NCI-H1105 (cell line): ENCODE data around the gene UROC1.
A peak's percentile ranks its signal among the peaks of the same experiment; 100 is the strongest.

Experiments used
- DNase-seq: peaks from one replicate; lab custom pipeline; 2025; lab: John Stamatoyannopoulos, UW

UROC1 gene

DNA sequence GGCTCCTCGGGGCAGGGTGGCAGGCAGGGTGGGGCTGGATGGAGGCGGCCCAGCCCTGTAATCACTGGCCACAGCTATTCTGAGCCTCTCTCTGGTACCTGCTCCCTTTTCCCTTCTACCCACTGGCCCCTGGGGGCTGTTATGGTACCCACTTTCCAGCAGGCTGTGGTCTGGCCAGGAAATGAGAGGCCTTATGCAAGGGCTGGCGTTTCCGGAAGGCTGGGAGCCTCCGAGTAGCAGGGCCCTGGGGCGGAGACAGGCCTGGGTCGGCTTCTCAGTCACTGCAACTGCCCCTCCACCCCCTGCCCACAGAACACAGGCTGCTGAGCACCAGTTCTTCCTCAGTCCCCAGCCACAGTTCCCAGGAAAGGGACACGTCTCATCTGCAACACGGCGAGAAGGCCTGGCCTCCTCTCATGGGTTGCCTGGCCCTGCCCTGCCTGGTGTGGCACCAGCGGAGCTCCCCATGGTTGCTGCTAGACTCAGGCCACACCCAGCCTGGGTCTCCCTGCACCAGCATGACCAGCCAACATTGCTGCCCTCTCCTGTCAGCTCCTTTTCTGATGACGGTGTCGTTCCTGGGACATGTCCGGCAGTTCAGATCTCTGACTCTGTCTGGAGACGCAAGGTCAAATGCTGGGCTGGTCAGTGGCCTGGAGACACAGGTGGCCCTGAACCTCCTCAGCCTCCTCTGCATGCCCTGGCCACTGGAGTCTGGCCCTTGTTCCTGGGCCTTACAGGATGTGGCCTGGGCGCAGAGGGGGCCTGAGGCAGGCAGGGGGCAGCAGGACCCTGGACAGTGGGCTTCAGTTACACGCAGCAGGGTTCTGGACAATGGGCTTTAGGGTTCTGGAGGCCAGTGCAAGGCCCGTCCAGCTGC is 12.8 kb upstream of the UROC1 start:
- DNase-seq = no peak

DNA sequence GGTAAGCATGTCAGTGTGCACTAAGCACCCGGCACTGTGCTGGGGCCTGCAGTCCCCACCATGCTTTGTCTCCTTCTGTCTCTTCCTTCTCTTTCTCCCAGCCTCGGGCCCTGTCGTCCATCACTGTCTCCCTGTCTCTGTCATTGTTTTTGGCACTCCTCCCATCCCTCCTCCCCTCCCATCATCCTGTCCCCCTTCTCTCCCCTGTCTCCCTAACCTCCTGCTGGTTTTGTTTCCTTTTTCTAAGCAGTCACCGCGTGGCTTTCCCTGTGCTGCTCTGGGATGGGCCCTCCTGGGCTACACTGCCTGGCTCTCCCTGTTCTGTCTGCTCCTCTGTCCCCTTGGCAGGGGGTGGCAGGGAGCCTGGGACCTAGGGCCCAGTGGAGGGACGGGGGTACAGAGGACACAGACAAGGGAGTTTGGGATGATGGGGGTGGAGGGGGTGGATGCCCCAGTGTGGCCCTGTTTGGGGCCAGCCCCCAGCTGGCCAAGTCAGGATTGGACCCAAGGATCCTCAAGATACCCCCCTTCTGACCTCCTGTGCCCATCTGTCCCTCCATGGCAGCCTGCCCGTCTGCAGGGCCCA is 12.1 kb upstream of the UROC1 start:
- no peak for DNase-seq

DNA sequence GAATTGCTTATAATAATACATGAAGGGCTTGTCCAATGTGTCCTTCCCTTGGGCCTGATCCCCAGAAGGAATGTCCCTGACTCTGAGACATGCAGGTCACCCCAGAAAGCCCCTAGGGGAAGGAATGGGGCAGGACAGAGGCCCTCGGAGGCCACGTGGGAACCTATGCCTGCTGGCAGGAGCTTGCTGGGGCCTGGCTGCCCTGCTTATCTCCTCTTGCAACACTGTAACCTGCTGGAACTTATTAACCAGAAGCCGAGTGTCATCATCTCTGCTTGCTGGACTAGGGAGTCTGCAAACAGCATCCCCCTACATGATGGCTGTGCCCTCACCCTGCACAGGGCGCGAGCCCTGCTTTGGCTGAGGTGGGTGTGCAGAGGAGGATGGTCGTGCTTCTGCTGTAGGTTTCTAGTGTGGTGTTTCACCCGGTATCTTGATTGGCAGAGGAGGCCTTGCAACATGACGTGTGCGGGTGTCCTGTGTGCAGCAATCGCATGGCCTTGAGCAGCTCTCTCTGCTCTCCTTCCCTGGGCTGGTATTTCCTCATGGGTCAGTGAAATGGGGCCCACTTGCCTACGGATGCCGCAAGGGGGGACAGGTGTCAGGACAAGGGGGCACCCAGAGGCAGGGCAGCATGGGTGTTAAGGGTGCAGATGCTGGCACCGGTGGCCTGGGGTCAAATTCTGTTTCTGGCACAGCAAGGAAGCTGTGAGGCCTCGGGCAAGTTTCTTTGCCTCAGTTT is 11.4 kb upstream of the UROC1 start:
- no peak for DNase-seq

DNA sequence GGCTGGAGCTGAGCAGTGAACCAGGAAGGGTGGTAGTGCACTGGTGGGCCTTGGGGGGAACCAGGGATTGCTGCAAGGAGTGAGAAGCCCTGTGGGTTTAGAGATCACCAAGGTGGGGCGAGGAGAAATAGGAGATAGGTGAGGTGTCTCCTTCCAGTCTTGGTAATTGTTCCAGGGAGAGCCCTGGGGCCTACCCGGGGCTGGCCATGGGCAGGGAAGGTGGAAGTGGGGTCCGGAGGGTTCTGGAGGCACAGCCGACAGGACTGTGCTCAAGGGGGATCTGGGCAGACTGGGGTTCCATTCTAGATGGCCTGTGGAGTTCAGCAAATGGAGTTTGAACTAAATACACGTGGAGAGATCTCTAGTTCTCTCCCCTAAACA is 10.8 kb upstream of the UROC1 start:
- no peak for DNase-seq

DNA sequence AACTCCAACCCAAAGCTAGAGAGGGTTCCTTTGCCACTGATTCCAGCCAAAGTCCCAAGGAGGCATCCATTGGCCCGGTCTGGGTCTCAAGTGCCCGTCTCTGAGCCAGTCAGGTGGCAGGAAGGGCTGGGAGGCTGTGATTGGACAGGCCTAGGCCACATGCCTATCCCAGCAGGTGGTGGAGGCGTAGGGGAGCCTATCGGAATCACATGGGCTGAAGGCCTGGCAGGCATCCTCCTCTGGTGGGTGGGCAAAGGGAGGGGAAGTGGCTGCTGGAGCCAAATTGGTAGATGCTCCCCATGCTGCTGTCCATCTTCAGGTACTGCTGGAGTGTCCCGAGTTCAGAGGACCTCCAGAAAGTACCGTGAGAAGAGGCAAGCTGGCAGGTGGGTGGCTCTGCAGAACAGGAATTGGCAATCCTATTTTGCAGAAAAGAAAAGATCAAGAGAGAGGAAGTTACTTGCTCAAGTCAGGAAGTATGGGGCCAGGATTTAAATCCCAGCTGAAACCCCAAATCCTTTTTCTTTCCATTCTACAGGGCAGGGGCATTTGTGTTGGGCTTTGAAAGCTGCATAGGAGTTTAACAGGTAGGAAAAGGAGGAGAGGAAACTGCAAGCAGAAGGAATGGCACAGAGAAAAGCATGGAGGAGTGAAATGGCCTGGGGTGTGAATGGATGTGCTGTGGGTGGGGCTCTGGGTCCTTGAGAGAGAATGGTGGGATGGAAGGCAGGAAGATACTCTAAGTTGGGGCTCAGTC is 10.1 kb upstream of the UROC1 start:
- no peak for DNase-seq

DNA sequence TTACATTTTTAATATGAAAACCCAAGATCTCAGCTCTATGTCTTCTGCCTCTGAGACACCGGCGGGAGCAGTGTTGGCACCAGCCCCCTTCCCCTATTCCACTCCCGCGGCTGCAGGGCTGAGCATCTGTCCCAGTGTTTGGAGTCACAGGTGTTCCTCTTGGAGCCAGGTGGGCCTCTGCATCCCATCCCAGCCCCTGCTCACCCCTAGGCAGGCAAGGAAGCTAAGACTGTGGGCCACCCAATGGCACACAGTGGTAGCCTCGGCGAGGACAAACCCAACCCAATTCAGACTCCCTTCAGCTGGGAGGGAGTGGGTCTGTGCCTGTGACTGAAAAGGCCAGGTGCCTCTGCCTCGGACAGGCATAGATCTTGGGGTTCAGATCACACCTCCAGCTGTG is 9.4 kb upstream of the UROC1 start:
- no peak for DNase-seq

DNA sequence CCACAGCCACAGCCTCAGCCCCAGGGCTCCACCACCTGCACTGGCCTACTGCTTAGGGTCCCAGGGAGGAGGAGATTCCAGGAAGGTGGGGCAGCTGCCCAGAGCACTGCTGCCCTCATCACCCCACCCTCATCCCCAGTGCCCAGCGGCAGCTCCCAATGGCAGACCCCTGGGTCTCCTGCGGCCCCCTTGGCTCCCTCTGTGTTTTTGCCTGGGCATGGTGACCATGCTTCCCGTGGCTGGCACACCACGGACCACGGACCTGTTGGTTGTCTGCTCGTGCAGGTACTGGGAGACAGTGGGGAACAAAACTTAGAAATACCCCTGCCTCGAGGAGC is 9.1 kb upstream of the UROC1 start:
- DNase-seq = no peak

DNA sequence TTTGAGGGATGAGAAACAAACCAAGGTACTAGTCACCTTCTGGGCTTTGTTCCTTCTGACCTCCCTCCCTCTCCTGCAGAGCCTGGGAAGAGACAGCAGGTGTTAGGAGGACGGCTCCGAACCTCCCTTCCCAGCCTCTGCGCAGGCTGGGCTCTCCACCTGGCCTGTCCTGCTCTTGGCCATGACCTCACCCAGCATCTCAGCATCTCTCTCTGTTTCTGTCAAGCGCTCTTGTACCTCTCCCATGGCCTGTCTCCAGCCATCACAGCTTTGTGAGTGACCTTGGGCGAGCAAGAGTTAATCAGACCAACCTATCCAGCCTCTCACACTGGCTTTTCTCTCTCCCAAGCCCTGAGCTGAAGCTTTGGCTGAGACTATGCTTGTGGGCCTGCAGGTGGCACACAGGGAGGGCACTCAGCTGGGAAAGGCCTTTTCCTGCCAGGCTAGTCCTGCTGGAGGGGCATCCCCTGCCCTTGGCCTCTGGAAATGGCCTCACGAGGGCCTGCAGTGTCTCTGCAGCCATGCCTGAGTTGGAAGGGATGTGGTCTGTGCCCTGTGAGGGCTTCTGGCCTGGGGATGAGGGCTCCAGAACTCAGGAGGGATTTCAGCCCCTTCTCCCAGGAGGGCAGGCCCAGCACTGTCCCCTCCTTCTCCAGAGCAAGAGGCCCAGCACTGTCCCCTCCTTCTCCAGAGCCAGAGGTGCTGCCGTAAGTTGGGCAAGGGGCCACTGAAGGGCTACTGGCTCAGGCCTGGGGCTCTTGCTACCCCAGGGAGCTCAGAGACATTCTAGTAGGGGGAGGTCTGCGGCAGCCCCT is 8.5 kb upstream of the UROC1 start:
- no peak for DNase-seq

DNA sequence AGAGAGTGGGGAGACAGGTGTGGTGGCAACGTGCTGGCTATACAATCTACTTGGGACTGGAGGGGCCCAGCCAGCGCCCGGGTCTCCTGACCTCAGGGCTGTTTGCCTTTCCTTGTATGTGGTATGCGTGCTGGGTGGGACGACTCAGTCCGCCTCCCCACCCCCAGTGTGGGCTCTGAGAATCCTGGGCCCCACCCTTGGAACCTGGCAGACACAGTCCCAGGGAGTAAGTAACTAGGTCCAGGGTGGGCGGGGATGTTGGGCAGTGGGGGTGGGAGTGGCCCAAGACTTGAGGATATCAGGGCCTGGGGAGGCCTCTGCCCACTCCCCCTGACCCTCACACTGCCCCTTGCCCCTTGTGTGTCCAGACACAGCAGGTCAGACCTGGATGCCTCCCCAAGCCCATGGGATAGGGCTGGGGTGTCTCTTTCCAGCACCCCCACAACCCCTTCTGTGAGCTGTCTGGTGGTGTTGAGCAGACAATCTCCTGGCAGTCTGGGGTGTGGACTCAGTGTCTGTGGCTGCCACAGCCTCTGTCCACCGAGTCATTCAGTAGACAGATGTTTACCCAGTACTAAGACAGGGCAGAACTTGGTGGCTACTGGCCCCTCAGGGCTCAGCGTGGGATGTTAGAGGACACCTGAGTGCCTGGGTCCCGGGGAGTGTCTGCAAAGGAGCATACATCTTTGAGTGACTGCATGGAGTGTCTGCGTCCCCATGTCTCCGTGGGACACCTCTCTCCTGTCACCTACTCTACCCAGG is 7.7 kb upstream of the UROC1 start:
- DNase-seq = no peak

DNA sequence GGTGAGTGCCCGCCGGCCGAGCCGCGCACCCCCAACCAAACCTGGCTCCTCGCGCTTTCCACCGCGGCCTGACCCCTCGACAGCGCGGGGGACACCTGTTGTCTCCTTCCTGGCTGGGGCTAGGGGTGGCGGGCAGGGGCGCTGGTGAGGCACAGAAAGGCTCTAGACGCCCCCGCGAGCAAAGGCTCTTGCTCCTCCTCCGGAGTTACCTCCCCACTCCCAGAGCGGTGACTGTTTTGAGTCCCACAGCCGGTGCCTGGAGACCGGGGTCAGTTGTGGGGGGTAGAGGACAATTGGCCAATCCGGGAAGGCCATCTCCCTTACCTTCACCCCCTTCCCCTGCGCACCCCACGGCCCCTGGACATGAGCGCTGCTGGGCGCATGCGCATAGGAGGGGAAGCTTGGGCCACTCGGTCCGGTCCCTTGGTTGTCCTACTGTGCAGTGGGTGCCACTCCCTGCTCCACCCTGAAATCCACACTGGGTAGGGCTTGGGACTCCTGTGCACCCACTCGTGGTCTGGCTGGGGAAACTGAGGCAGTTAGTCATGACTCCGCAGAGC is 6.9 kb upstream of the UROC1 start:
- peak; percentile 58 for DNase-seq

DNA sequence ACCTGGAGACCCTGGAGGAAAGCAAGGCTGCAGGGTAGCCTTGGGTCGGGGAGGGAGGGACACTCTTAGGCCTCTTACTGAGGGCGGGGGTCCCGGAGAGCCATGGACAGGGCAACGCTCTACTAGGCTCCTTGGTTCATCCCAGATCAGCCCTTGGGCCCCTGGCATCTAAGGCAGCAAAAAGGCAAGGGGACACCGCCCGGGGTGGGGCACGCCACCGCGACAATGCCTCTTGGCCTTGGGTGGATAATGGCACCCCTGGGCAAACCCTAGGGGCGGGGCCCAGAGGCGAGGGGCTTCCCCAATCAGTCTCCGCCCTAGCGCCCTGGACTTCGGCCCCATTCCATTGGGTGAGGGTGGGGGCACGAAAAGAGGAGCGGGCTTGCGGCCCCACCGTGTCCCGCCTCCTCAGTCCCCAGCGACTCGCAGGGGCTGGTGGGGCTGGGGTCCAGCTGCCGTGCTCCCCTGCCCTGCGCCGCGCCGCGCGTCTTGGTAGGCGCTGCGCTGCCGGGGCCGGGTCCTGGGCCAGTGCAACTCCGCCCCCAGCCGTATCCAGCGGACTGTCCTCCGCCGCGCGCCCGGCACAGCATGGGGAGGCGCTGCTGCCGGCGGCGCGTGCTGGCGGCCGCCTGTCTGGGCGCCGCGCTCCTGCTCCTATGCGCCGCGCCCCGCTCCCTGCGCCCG is 6.3 kb upstream of the UROC1 start, which contains the start of gene CHST13:
TSS of gene CHST13 (plus strand) at position 411 of the 684 bp plus-strand sequence. CDS start at position 589, 178 bp downstream.
- DNase-seq = peak; percentile 58

DNA sequence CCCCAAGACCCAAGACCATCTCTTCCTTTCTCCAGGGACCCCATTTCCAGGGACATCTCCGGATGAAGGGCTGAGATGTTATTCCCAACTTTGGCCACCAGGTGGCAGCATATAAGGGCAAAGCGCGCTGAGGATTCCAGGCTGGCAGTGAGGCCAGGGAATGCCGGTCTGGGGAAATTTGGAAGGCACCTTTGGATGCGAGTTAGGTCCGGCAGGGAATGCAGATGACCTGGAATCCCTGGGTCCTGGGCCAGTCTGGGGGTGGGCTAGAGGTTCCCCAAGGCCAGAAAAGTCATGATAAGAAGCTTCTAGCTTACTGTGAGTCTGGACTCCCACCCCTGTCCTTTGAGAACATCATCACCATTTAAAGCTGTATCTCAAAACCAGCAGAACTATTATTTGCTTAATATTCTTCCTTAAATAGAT is 4.8 kb upstream of the UROC1 start:
- peak; percentile 68 for DNase-seq

DNA sequence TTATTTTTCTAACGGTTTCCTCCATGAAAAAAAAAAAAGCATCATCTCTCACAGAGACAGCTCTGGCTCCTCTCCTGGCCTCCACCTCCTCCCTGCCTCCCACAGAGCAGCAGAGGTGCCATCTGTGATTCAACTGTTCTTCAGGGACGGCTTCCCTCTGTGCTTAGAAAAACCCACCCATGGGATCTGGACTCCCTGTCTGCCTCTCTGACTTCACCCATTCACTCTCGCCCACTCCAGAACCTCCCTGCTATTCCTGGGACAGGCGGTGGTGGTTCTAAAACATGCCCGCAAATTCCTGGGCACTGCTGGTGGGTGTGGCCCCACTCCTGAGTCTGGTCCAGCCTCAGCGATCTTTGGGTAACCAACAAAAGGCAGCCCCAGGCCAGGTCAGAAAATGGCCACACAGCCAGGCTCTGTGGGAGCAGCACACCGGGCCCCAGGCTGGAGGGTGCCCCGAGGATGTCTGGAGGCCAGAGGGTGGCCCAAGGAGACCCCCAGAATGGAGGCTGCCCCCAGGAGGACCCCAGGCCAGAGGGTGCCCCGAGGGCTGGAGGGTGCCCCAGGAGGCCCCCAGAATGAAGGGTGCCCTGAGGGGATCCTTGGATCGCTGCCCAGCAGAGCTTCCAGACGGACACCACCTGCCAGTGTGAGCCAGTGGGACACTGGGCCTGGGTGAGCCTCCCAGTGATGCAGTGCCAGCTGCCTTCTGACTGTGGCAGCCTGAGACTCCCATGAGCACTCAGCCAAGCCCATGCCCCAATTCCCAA is 3.7 kb upstream of the UROC1 start:
- DNase-seq = no peak

DNA sequence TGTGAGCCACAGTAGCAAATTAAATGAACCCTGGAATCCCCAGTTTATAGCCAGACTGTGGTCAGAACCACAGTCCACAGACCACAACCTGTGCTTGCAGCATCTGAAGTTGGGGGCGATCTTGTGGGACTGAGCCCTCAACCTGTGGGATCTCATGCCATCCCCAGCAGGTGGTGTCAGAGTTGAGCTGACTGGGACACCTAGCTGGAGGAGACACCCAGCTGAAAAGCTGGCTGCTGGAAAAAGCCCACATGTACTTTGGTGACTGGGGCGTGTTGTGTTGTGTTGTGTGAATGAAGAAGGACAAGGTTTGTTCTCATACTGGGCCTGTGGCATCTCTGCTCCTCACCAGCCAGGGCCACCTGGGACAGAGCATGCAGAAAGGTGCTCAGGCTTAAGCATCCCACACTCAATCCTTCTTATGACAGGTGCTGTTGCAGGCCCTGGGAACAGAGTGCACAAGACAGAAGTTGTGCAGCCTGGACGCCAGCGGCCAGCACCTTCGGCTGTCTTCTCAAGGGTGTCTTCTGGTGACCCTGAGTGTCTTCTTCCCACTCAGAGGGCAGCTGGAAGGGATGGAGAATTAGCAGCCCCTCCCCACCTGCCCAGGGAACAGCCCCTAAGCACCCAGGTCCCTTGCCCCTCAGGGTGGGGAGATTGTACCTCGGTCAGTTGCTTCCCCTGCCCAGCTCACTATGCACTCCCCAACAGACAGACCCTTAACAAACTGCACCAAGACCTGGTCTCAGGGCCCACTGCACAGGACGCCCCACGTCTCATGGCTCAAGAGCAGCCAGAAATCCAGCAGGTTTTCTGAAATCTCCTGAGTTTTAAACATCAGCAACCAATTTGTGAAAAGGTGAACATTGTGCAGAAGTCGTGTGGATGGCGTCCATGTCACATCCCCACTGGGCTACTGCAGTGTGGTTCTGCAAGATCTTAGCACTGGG is 2.2 kb upstream of the UROC1 start:
- DNase-seq = no peak

DNA sequence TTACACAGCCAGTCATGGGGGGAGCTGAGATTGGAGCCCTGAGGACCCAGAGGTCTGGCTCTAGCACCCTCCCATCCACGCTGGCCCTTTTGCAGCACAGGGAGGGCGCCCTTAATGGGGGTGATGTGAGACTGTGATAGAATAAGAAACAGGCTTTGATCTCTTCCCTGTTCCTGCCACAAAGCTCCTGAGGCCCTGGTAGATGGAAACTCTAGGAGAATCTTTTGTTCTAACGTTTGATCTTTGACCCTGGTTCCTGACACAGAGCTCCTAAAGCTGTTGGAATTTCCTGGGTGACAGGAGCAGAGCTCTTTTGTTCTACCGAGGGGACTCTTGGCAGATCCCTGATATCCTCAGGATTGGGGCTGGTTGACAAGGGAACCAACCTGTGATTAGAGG is 1.2 kb upstream of the UROC1 start:
- no peak for DNase-seq

DNA sequence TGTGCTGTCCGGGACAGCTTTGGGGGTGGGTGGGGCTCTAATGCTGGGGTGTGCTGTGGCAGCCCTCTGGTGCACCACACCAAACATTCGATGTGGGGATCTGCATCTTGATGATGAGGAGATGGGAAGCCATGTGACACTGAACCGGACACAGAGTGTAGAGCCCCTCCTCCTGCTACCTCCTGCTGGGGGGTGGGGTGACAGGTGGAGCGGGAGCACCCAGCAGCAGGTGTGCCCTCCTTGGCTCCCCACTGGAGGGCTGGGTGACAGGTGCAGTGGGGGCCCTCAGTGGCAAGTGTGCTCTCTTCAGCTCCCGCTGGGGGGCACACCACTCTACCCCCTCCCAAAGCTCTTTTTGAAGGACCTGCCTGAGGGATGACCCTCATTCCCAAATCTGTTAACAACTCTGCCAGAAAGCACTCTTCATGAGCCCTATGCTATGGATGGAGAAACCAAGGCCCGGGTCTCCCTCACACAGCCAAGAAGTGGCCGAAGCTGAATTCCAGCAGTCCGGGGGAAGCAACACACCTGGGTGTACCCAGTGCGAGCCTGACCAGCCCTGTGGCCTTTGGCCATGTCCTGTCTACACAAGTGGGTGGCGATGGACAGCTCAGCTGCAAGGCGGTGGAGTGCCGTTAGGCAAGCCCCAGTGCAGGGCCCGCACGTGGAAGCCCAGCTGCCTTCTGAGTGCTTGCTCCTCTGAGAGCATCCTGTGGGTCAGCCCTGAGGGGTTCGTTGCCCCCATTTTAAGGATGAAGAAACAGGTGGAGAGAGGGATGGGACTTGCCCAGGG is 609 bp upstream of the UROC1 start:
- DNase-seq = no peak

DNA sequence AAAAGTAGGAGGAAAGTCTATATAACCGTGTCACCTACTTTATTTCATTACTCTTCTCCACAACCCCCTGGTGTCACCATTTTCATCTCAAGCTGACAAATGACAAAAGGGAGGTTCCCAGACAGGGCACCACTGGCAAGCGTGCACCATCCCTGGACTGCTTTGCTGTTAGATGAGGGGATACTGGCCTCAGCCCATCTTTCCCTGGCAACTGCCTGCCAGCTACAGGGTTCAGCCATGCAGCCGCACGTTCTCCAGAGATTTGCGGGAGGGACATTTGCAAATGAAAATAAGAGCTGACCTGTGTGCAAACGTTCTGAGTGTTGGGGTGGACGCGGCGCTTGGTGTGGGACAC is 660 bp downstream of the UROC1 start:
- DNase-seq = no peak
